OCI-LY7 (cell line): ENCODE measurements around the gene REV3L. TPM values are rescaled to one million over a fixed set of nuclear protein-coding genes. Genes with fewer than 3 reads are reported as not detected.

Experiments used
- BruUV-seq: library from RNA; stranded (reverse); fragments of 400-500 nt; replicated peaks from 2 replicates; lab custom pipeline; 2021; lab: Mats Ljungman, UMichigan
- CTCF ChIA-PET: fragments of 300-600 bp; sonication (Branson Sonifier 250); formaldehyde crosslinking; loops from one replicate; lab custom pipeline; 2022; ENCODE audit warnings: antibody characterized with exemption; ENCODE audit not compliant: unreplicated experiment; lab: Charles Lee
- POLR2A ChIA-PET: fragments of 300-600 bp; sonication (Branson Sonifier 250); formaldehyde crosslinking; loops from one replicate; lab custom pipeline; 2022; ENCODE audit warnings: antibody characterized with exemption; lab: Charles Lee
- DNase-seq: peaks from one replicate; pipeline ENCODE4 v3.0.0-alpha.2; 2015; ENCODE audit warnings: low spot score
- H2AFZ ChIP-seq: fragments of 200-600 bp; sonication (generic), shearing (Covaris generic); 2 replicates; pipeline ENCODE4 v1.6.1; 2014; ENCODE audit warnings: mild to moderate bottlenecking, antibody characterized with exemption, low read length, moderate library complexity
- H3K27ac ChIP-seq: fragments of 200-600 bp; sonication (generic); 2 replicates; pipeline ENCODE4 v1.5.1; 2014; ENCODE audit warnings: mixed run types, low read depth, mild to moderate bottlenecking, moderate library complexity, low read length, inconsistent platforms; ENCODE audit not compliant: poor library complexity, severe bottlenecking
- H3K36me3 ChIP-seq: fragments of 200-600 bp; sonication (generic); 2 replicates; pipeline ENCODE4 v1.6.1; 2014; ENCODE audit warnings: mild to moderate bottlenecking, antibody characterized with exemption, low read length, moderate library complexity, mixed read lengths; ENCODE audit not compliant: insufficient read depth
- H3K4me1 ChIP-seq: fragments of 200-600 bp; sonication (generic); 2 replicates; pipeline ENCODE4 v1.5.1; 2014; ENCODE audit warnings: mild to moderate bottlenecking, low read length; ENCODE audit not compliant: insufficient read depth, poor library complexity, severe bottlenecking
- H3K4me2 ChIP-seq: fragments of 200-600 bp; sonication (generic); 2 replicates; pipeline ENCODE4 v1.6.1; 2014; ENCODE audit warnings: mild to moderate bottlenecking, low read length
- H3K4me3 ChIP-seq: fragments of 200-600 bp; sonication (generic); 2 replicates; pipeline ENCODE4 v1.5.1; 2014; ENCODE audit warnings: mild to moderate bottlenecking, low read depth, low read length; ENCODE audit not compliant: poor library complexity, severe bottlenecking
- H3K79me2 ChIP-seq: fragments of 200-600 bp; sonication (generic); 2 replicates; pipeline ENCODE4 v1.6.1; 2016; ENCODE audit warnings: low read depth, mild to moderate bottlenecking, low read length, moderate library complexity, mixed read lengths; ENCODE audit not compliant: insufficient read depth
- H3K9me2 ChIP-seq: fragments of 200-600 bp; sonication (generic); 2 replicates; pipeline ENCODE4 v1.6.1; 2016; ENCODE audit warnings: mild to moderate bottlenecking, low read length, mixed read lengths; ENCODE audit not compliant: insufficient read depth
- H3K9me3 ChIP-seq: fragments of 200-600 bp; sonication (generic); 2 replicates; pipeline ENCODE4 v1.6.1; 2014; ENCODE audit warnings: mild to moderate bottlenecking, mixed run types, low read length, mixed read lengths
- H4K20me1 ChIP-seq: fragments of 200-600 bp; sonication (generic); 2 replicates; pipeline ENCODE4 v1.6.1; 2014; ENCODE audit warnings: mild to moderate bottlenecking, antibody characterized with exemption, low read length, moderate library complexity, mixed read lengths; ENCODE audit not compliant: insufficient read depth
- EZH2phosphoT487 ChIP-seq: fragments of 200-600 bp; sonication (generic); IDR thresholded peaks from 2 replicates; pipeline ENCODE4 v1.6.1; 2018; ENCODE audit warnings: low read depth, borderline replicate concordance, mild to moderate bottlenecking, mixed run types, antibody characterized with exemption, low read length, moderate library complexity, mixed read lengths
- intact Hi-C: fragments of 100-400 bp; cut with micrococcal nuclease; formaldehyde crosslinking; loops from one replicate; pipeline ENCODE4 v1.10.0; 2022; ENCODE audit not compliant: unreplicated experiment
- total RNA-seq, 2 experiments: library from RNA; depleted of rRNA in 1 of 2; stranded (reverse); fragments of >200 nt in 1 of 2; shearing (Covaris generic) in 1 of 2; gene quantifications; 2 replicates each; pipeline ENCODE4 v1.2.3, GENCODE V29; 2014 to 2022
- TF ChIP-seq, protein P1 (sequence below): fragments of 200-600 bp; sonication (generic); conservative IDR thresholded peaks from 2 replicates; pipeline ENCODE4 v1.5.1; 2014; ENCODE audit warnings: mild to moderate bottlenecking, antibody characterized with exemption, low read length, moderate library complexity, mixed read lengths

REV3L gene
- total RNA-seq, 2 experiments from 2014 or later = 24.8 to 33.4 TPM

DNA sequence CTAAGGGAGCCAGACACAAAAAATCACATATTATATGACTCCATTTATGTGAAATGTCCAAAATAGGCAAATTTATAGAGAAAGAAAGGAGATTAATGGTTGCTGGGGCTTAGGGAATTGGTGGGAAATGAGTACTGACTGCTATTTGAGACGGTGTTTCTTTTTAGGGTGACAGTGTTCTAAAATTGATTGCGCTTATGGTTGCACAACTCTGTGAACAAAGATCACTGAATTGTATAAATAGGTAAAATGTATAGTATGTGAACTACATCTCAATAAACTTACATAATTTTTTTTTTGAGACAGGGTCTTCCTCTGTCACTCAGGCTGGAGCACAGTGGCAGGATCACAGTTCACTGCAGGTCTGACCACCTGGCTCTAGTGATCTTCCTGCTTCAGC is 45.4 kb downstream of the REV3L start:
- Histone ChIP-seq H3K9me3 (peaks cover 24% of the 10 kb centered on the region), H2AFZ (no peak overlapping the region), H4K20me1 (peaks cover 4% of the 10 kb centered on the region; the same call in 1 of the 2 replicates), H3K79me2 (peaks cover 80% of the 10 kb centered on the region), H3K4me3 (no peak overlapping the region), H3K4me2 (no peak overlapping the region), H3K9me2 (no peaks in the 10 kb centered on the region), H3K36me3 (peaks cover 18% of the 10 kb centered on the region; the same call in 1 of the 2 replicates), H3K27ac (no peak overlapping the region), H3K4me1 (peaks cover 3% of the 10 kb centered on the region)
- intact Hi-C loops = no loop called here
- BruUV-seq = no TSS peak
- TF ChIP-seq, protein P1, sequence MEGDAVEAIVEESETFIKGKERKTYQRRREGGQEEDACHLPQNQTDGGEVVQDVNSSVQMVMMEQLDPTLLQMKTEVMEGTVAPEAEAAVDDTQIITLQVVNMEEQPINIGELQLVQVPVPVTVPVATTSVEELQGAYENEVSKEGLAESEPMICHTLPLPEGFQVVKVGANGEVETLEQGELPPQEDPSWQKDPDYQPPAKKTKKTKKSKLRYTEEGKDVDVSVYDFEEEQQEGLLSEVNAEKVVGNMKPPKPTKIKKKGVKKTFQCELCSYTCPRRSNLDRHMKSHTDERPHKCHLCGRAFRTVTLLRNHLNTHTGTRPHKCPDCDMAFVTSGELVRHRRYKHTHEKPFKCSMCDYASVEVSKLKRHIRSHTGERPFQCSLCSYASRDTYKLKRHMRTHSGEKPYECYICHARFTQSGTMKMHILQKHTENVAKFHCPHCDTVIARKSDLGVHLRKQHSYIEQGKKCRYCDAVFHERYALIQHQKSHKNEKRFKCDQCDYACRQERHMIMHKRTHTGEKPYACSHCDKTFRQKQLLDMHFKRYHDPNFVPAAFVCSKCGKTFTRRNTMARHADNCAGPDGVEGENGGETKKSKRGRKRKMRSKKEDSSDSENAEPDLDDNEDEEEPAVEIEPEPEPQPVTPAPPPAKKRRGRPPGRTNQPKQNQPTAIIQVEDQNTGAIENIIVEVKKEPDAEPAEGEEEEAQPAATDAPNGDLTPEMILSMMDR = no peak
- no peak for TF ChIP-seq EZH2phosphoT487
- CTCF ChIA-PET = no interaction called here
- POLR2A ChIA-PET = no interaction called here
- DNase-seq = no peak

DNA sequence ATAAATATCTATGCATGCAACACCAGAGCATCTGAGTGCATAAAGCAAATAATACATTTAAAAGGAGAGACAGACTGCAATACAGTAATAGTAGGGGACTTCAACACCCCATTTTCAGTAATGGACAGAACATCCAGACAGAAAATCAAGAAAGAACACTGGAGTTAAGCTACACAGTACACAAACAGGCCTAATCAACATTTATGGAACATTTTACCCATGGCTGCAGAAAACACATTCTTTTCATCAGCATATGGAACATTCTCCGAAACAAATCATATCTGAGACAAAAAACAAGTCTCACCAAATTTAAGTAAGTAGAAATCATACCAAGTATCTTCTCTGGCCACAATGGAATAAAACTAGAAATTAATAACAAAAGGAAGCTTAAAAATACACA is 50.5 kb downstream of the REV3L start:
- Histone ChIP-seq H3K9me3 (peaks cover 48% of the 10 kb centered on the region), H3K4me3 (no peak overlapping the region), H3K9me2 (no peaks in the 10 kb centered on the region), H3K36me3 (peaks cover 27% of the 10 kb centered on the region), H3K27ac (no peak overlapping the region), H4K20me1 (peaks cover 12% of the 10 kb centered on the region; the same call in 1 of the 2 replicates), H3K4me1 (peaks cover 3% of the 10 kb centered on the region), H3K4me2 (no peak overlapping the region), H2AFZ (no peak overlapping the region), H3K79me2 (peaks cover 99% of the 10 kb centered on the region)
- POLR2A ChIA-PET = interaction anchor here (0.6 kb wide), 1 partner anchor 535 kb away, joined by 3 read pairs; no protein-coding TSS in a partner anchor
- BruUV-seq = no TSS peak
- intact Hi-C loops = no loop called here
- TF ChIP-seq EZH2phosphoT487 = no peak
- TF ChIP-seq, protein P1 = no peak
- no peak for DNase-seq
- CTCF ChIA-PET = no interaction called here

DNA sequence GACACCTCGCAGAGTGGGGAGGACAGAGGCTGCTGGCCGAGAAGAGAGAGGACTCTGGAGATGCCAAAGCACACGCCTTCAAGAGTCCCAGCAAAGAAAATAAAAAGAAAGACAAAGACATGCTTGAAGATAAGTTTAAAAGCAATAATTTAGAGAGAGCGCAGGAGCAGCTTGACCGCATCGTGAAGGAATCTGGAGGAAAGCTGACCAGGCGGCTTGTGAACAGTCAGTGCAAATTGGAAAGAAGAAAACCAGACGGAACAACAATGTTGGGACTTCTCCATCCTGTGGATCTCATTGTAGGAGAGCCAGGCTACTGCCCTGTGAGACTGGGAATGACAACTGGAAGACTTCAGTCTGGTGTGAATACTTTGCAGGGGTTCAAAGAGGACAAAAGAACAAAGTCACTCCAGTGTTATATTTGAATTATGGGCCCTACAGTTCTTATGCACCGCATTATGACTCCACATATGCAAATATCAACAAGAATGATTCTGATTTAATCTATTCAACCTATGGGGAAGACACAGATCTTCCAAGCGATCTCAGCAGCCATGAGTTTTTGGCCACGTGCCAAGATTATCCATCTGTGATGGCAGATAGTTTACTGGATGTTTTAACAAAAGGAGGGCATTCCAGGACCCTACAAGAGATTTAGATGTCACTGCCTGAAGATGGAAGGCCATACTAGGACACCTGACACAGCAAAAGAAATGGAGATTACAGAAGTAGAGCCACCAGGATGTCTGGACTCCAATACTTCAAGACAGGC is 52.2 kb downstream of the REV3L start:
- intact Hi-C loops = no loop called here
- Histone ChIP-seq H3K9me2 (no peaks in the 10 kb centered on the region), H3K4me1 (peaks cover 7% of the 10 kb centered on the region), H3K27ac (no peak overlapping the region), H3K79me2 (peaks cover 99% of the 10 kb centered on the region), H2AFZ (no peak overlapping the region), H4K20me1 (peaks cover 12% of the 10 kb centered on the region; the same call in 1 of the 2 replicates), H3K4me3 (no peak overlapping the region), H3K9me3 (peaks cover 42% of the 10 kb centered on the region), H3K36me3 (peaks cover 24% of the 10 kb centered on the region), H3K4me2 (no peak overlapping the region)
- BruUV-seq = no TSS peak
- ChIA-PET CTCF (no interaction called here), POLR2A (interaction anchor here (0.8 kb wide), 1 partner anchor 42 kb away, joined by 4 read pairs; no protein-coding TSS in a partner anchor)
- TF ChIP-seq, protein P1 = no peak
- no peak for TF ChIP-seq EZH2phosphoT487
- DNase-seq = no peak
